ENCODE results near the gene RPA1.

Gene RPA1

GRCh38 chr17:1945621-1946020 is 115.8 kb downstream of the RPA1 start:
- CTCF ChIA-PET, result no interaction called here
- H3K4me3 ChIP-seq (ENCODE audit: low read depth, low read length), result no peak overlapping the region
- POLR2A ChIA-PET, result no interaction called here
- H3K36me3 ChIP-seq (ENCODE audit: control insufficient read depth in 2 of 2, insufficient read depth in 1 of 2, low read length in 2 of 2), result no peaks in the 10 kb centered on the region
- peak; percentile 93 for TF ChIP-seq ZIC2 (tag by site-specific recombination; IDR thresholded peaks at IDR 0.05)
- no peak for TF ChIP-seq ZNF777 (tag by site-specific recombination; IDR thresholded peaks at IDR 0.05; ENCODE audit: borderline replicate concordance)
- no peaks in the 10 kb centered on the region for H3K9me3 ChIP-seq (ENCODE audit: control insufficient read depth, insufficient read depth, low read depth, low read length)
- no peaks in the 10 kb centered on the region for H3K4me1 ChIP-seq (ENCODE audit: control insufficient read depth, insufficient read depth, low read length)
- no peak overlapping the region for H3K27ac ChIP-seq (ENCODE audit: extremely low read depth, low read depth, low read length)

- H3K27ac ChIP-seq (ENCODE audit: extremely low read depth, low read depth, low read length), result no peak overlapping the region
- TF ChIP-seq ZNF571 (tag by site-specific recombination; IDR thresholded peaks at IDR 0.05) (no peak), HOXA7 (CRISPR knock-in tag; IDR thresholded peaks at IDR 0.05; ENCODE audit: borderline replicate concordance) (no peak), ZBTB26 (tag by site-specific recombination; optimal IDR thresholded peaks at IDR 0.05) (peak; percentile 14), ZNF677 (tag by site-specific recombination; IDR thresholded peaks at IDR 0.05) (no peak), ZSCAN4 (tag by site-specific recombination; IDR thresholded peaks at IDR 0.05) (peak; percentile 89), SP3 (tag by site-specific recombination; IDR thresholded peaks at IDR 0.05) (no peak), ZNF18 (tag by site-specific recombination; IDR thresholded peaks at IDR 0.05) (peak; percentile 82), ZNF473 (tag by site-specific recombination; IDR thresholded peaks at IDR 0.05) (peak; percentile 21; the same call in 1 of the 2 replicates)
- H3K36me3 ChIP-seq (ENCODE audit: control insufficient read depth in 2 of 2, insufficient read depth in 1 of 2, low read length in 2 of 2), result no peaks in the 10 kb centered on the region
- no peak overlapping the region for H3K4me3 ChIP-seq (ENCODE audit: low read depth, low read length)
- POLR2A ChIA-PET, result no interaction called here
- H3K4me1 ChIP-seq (ENCODE audit: control insufficient read depth, insufficient read depth, low read length), result no peaks in the 10 kb centered on the region
- CTCF ChIA-PET, result no interaction called here
- H3K9me3 ChIP-seq (ENCODE audit: control insufficient read depth, insufficient read depth, low read depth, low read length), result no peaks in the 10 kb centered on the region
Measured at GRCh38 chr17:1946021-1946932, 116.5 kb downstream of the RPA1 start.

GRCh38 chr17:1947229-1947742 is 117.5 kb downstream of the RPA1 start:
- no peaks in the 10 kb centered on the region for H3K9me3 ChIP-seq (ENCODE audit: control insufficient read depth, insufficient read depth, low read depth, low read length)
- peak; percentile 53 for TF ChIP-seq EGR2 (tag by site-specific recombination; IDR thresholded peaks at IDR 0.05; ENCODE audit: low read depth)
- peak; percentile 79 for TF ChIP-seq ZNF341 (tag by site-specific recombination; IDR thresholded peaks at IDR 0.05; ENCODE audit: low read depth)
- peak; percentile 40; the same call in 1 of the 2 replicates for TF ChIP-seq ZFHX2 (tag by site-specific recombination; conservative IDR thresholded peaks at IDR 0.05)
- peak; percentile 46 for TF ChIP-seq ZNF600 (tag by site-specific recombination; IDR thresholded peaks at IDR 0.05)
- peak; percentile 32; the same call in 1 of the 2 replicates for TF ChIP-seq ZIC2 (tag by site-specific recombination; IDR thresholded peaks at IDR 0.05)
- no peak for TF ChIP-seq ZBTB10 (tag by site-specific recombination; IDR thresholded peaks at IDR 0.05)
- no peak for TF ChIP-seq SALL2 (tag by site-specific recombination; IDR thresholded peaks at IDR 0.05; ENCODE audit: borderline replicate concordance)
- peak; percentile 39 for TF ChIP-seq SP2 (tag by site-specific recombination; IDR thresholded peaks at IDR 0.05)
- TF ChIP-seq PATZ1 (tag by site-specific recombination; IDR thresholded peaks at IDR 0.05), result 0 out of 2 replicates have a peak, but pooled peaks have one; percentile 29
- peak; percentile 81 for TF ChIP-seq ZBTB8A (tag by site-specific recombination; IDR thresholded peaks at IDR 0.05)
- no peaks in the 10 kb centered on the region for H3K4me1 ChIP-seq (ENCODE audit: control insufficient read depth, insufficient read depth, low read length)
- no peaks in the 10 kb centered on the region for H3K36me3 ChIP-seq (ENCODE audit: control insufficient read depth in 2 of 2, insufficient read depth in 1 of 2, low read length in 2 of 2)
- H3K27ac ChIP-seq (ENCODE audit: extremely low read depth, low read depth, low read length), result no peak overlapping the region
- H3K4me3 ChIP-seq (ENCODE audit: low read depth, low read length), result no peak overlapping the region
- ChIA-PET POLR2A (no interaction called here), CTCF (interaction anchor here (0.5 kb wide), 1 partner anchor 78 kb away, joined by 3 read pairs; no protein-coding TSS in a partner anchor)

Data from HEK293 (cell line).